Epidermal melanocyte (primary cell): ENCODE results near the gene SUZ12.
"Not testable (repeated sequence)": the region's sequence is repeated elsewhere in the genome, so short reads cannot be mapped to it uniquely, and the experiment has no call there.

Experiments used
- DNase-seq: peaks from one replicate; pipeline ENCODE4 v3.0.0; 2011; ENCODE audit warnings: low spot score; ENCODE audit not compliant: insufficient read length

SUZ12 gene

GRCh38 chr17:32040246-32040645 lies 103.4 kb downstream of the SUZ12 start:
- DNase-seq = not testable (repeated sequence)

GRCh38 chr17:32041306-32041875 lies 104.6 kb downstream of the SUZ12 start:
- DNase-seq = not testable (repeated sequence)

- not testable (repeated sequence) for DNase-seq
These were observed 105.5 kb downstream of the SUZ12 start for GRCh38 chr17:32042266-32042665.

DNA sequence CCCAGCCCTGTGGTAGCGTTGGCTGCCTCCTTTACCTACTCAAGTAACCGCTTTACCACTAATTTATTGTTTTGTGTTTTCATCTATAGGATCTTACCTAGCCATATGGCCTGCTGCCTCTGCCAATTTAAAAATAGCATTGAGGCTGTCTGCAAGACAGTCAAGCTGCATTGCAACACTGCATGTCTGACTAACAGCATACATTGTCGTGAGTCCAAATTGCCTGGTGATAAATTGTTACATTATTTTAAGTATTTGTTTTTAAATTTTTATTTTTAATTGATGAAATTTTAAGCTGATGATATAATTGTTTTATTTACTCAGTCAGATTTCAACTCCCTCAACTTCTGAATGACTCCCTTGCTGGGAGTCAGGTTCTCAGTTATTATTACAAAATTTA lies 108.8 kb downstream of the SUZ12 start:
- DNase-seq = not testable (repeated sequence)

GRCh38 chr17:32047663-32048062 lies 110.9 kb downstream of the SUZ12 start:
- not testable (repeated sequence) for DNase-seq
